ENCODE results near the gene EVC2.

The EVC2 gene

GRCh38 chr4:5666741-5667140, 41.6 kb downstream of the EVC2 start:
- DNase-seq = no peak

GRCh38 chr4:5664778-5665177, 43.6 kb downstream of the EVC2 start:
- no peak for DNase-seq

GRCh38 chr4:5662555-5662954, 45.8 kb downstream of the EVC2 start:
- DNase-seq = no peak

GRCh38 chr4:5661237-5661636, 47.1 kb downstream of the EVC2 start:
- DNase-seq = no peak

- no peak for DNase-seq
Observed at GRCh38 chr4:5660185-5660584, 48.2 kb downstream of the EVC2 start.

GRCh38 chr4:5658974-5659373, 49.4 kb downstream of the EVC2 start:
- no peak for DNase-seq

- no peak for DNase-seq
Observed at GRCh38 chr4:5656415-5656814, 51.9 kb downstream of the EVC2 start.

- DNase-seq = no peak
Observed at GRCh38 chr4:5654791-5655190, 53.6 kb downstream of the EVC2 start.

- DNase-seq = no peak
Observed at GRCh38 chr4:5651089-5651488, 57.3 kb downstream of the EVC2 start.

GRCh38 chr4:5650040-5650439, 58.3 kb downstream of the EVC2 start:
- DNase-seq = no peak

GRCh38 chr4:5647351-5647750, 61.0 kb downstream of the EVC2 start:
- DNase-seq = no peak

- no peak for DNase-seq
Observed at GRCh38 chr4:5640096-5640495, 68.3 kb downstream of the EVC2 start.

GRCh38 chr4:5639556-5639955, 68.8 kb downstream of the EVC2 start:
- DNase-seq = no peak

GRCh38 chr4:5638976-5639375, 69.4 kb downstream of the EVC2 start:
- DNase-seq = no peak

GRCh38 chr4:5638316-5638715, 70.0 kb downstream of the EVC2 start:
- no peak for DNase-seq

- DNase-seq = no peak
Observed at GRCh38 chr4:5636766-5637670, 71.3 kb downstream of the EVC2 start.

GRCh38 chr4:5635826-5636195, 72.5 kb downstream of the EVC2 start:
- no peak for DNase-seq

- DNase-seq = no peak
Observed at GRCh38 chr4:5632571-5632970, 75.8 kb downstream of the EVC2 start.

GRCh38 chr4:5632066-5632440, 76.3 kb downstream of the EVC2 start:
- no peak for DNase-seq

- DNase-seq = no peak
Observed at GRCh38 chr4:5631352-5632065, 76.8 kb downstream of the EVC2 start.

- DNase-seq = no peak
Observed at GRCh38 chr4:5630762-5631161, 77.6 kb downstream of the EVC2 start.

GRCh38 chr4:5629542-5629941, 78.8 kb downstream of the EVC2 start:
- DNase-seq = no peak

GRCh38 chr4:5626913-5627312, 81.4 kb downstream of the EVC2 start:
- no peak for DNase-seq

GRCh38 chr4:5622596-5622995, 85.8 kb downstream of the EVC2 start:
- no peak for DNase-seq

Measured in effector CD8-positive, alpha-beta T cell (primary cell).